H1 (cell line): Measurements from ENCODE around the gene GUCY1A2. TPM values are rescaled to one million over a fixed set of nuclear protein-coding genes. Genes with fewer than 3 reads are reported as not detected.

Experiments
- CTCF ChIA-PET: fragments of 300-600 bp; sonication (Branson Sonifier 250); formaldehyde crosslinking; loops from one replicate; lab custom pipeline; 2021; ENCODE audit not compliant: partially characterized antibody; lab: Charles Lee
- POLR2A ChIA-PET: fragments of 300-600 bp; sonication (Branson Sonifier 250); formaldehyde crosslinking; loops from one replicate; lab custom pipeline; 2021; ENCODE audit warnings: inconsistent platforms; ENCODE audit not compliant: partially characterized antibody; lab: Charles Lee
- DNase-seq, 2 experiments: peaks; one replicate each; pipeline versions ENCODE4 v3.0.0 to v3.0.0-alpha.2; 2010 to 2022; ENCODE audit warnings: low spot score in 2 of 2, low read depth in 1 of 2, mixed read lengths in 1 of 2
- FAIRE-seq: peaks from 2 replicates; lab custom pipeline; 2011; peaks lifted over from hg19 to GRCh38; lab: Jason Lieb, UNC
- H2AFZ ChIP-seq: 2 replicates; pipeline ENCODE4 v1.8.1; 2012; ENCODE audit warnings: low read length, inconsistent platforms
- H2AK5ac ChIP-seq: 2 replicates; pipeline ENCODE4 v1.6.1; 2013; ENCODE audit warnings: low read depth, low read length
- H2BK120ac ChIP-seq: replicated peaks from 2 replicates; pipeline ENCODE3; 2013; ENCODE audit warnings: low read depth, low read length, inconsistent platforms
- H2BK12ac ChIP-seq: 2 replicates; pipeline ENCODE4 v1.6.1; 2013; ENCODE audit warnings: low read depth, low read length
- H2BK15ac ChIP-seq: 2 replicates; pipeline ENCODE4 v1.6.1; 2013; ENCODE audit warnings: low read length
- H2BK20ac ChIP-seq: 2 replicates; pipeline ENCODE4 v1.6.1; 2013; ENCODE audit warnings: low read length
- H2BK5ac ChIP-seq: 2 replicates; pipeline ENCODE4 v1.6.1; 2013; ENCODE audit warnings: low read depth, low read length
- H3K14ac ChIP-seq: 2 replicates; pipeline ENCODE4 v1.6.1; 2013; ENCODE audit warnings: inconsistent platforms; ENCODE audit not compliant: insufficient read length
- H3K18ac ChIP-seq: 2 replicates; pipeline ENCODE4 v1.6.1; 2013; ENCODE audit warnings: low read length; ENCODE audit errors: extremely low read depth
- H3K23ac ChIP-seq: 2 replicates; pipeline ENCODE4 v1.6.1; 2013; ENCODE audit warnings: inconsistent platforms; ENCODE audit not compliant: insufficient read length
- H3K23me2 ChIP-seq: 2 replicates; pipeline ENCODE4 v1.6.1; 2013; ENCODE audit warnings: low read depth, low read length
- H3K27ac ChIP-seq: 2 replicates; pipeline ENCODE4 v1.6.1; 2011; ENCODE audit warnings: low read depth, low read length, inconsistent platforms
- H3K27me3 ChIP-seq, 4 experiments: replicated peaks in 1 of 4; 1 replicate in 1 of 4; 2 replicates in 3 of 4; pipeline versions ENCODE4 v1.6.1 to v1.8.1; 2011 to 2013; ENCODE audit warnings: low read length in 3 of 4, mild to moderate bottlenecking in 3 of 4, inconsistent platforms in 2 of 4, mixed read lengths in 2 of 4, moderate library complexity in 1 of 4; ENCODE audit not compliant: control insufficient read depth in 3 of 4, insufficient read depth in 3 of 4; ENCODE audit errors: extremely low read depth in 1 of 4
- H3K36me3 ChIP-seq, 4 experiments: 2 replicates each; pipeline versions ENCODE4 v1.6.1 to v1.8.1; 2011 to 2013; ENCODE audit warnings: mild to moderate bottlenecking in 4 of 4, low read length in 3 of 4, moderate library complexity in 2 of 4, control low read depth in 1 of 4, inconsistent platforms in 1 of 4; ENCODE audit not compliant: insufficient read depth in 4 of 4, control insufficient read depth in 2 of 4
- H3K4ac ChIP-seq: replicated peaks from 2 replicates; pipeline ENCODE3; 2013; ENCODE audit warnings: low read length, low read depth, mixed read lengths, inconsistent platforms; ENCODE audit not compliant: insufficient read length
- H3K4me1 ChIP-seq, 4 experiments: replicated peaks in 1 of 4; 1 replicate in 1 of 4; 2 replicates in 3 of 4; pipeline versions ENCODE4 v1.6.1 to v1.8.1; 2011 to 2013; ENCODE audit warnings: low read length in 3 of 4, inconsistent platforms in 2 of 4, mixed read lengths in 1 of 4; ENCODE audit not compliant: insufficient read depth in 4 of 4, control insufficient read depth in 3 of 4
- H3K4me2 ChIP-seq, 2 experiments: 2 replicates each; pipeline versions ENCODE4 v1.6.1 to v1.8.1; 2011 to 2013; ENCODE audit warnings: low read depth in 2 of 2, low read length in 2 of 2, control low read depth in 1 of 2, inconsistent platforms in 1 of 2, mild to moderate bottlenecking in 1 of 2; ENCODE audit not compliant: insufficient read depth in 1 of 2
- H3K4me3 ChIP-seq, 4 experiments: fragments of 200-600, 300-600 bp in 1 of 4; sonication (generic), shearing (Covaris generic), sonication (Bioruptor Twin) in 1 of 4; 2 replicates each; pipeline versions ENCODE4 v1.5.1 to v1.8.1; 2011 to 2016; ENCODE audit warnings: low read length in 4 of 4, low read depth in 3 of 4, control low read depth in 2 of 4, inconsistent platforms in 2 of 4, mild to moderate bottlenecking in 2 of 4, mixed read lengths in 1 of 4, moderate library complexity in 1 of 4; ENCODE audit not compliant: insufficient read depth in 2 of 4; ENCODE audit errors: extremely low read depth in 1 of 4
- H3K56ac ChIP-seq: replicated peaks from 2 replicates; pipeline ENCODE3; 2013; ENCODE audit warnings: low read depth, mild to moderate bottlenecking, mixed read lengths, low read length, inconsistent platforms; ENCODE audit not compliant: insufficient read length
- H3K79me1 ChIP-seq: 2 replicates; pipeline ENCODE4 v1.6.1; 2013; ENCODE audit warnings: low read depth, low read length, control low read depth
- H3K79me2 ChIP-seq, 2 experiments: 2 replicates each; pipeline versions ENCODE4 v1.6.1 to v1.8.1; 2012 to 2013; ENCODE audit warnings: low read length in 2 of 2, mild to moderate bottlenecking in 2 of 2, inconsistent platforms in 1 of 2; ENCODE audit not compliant: insufficient read depth in 2 of 2, control insufficient read depth in 1 of 2
- H3K9ac ChIP-seq, 4 experiments: replicated peaks in 1 of 4; 1 replicate in 1 of 4; 2 replicates in 3 of 4; pipeline versions ENCODE4 v1.6.1 to v1.8.1; 2011 to 2013; ENCODE audit warnings: low read depth in 3 of 4, low read length in 3 of 4, control low read depth in 2 of 4, mild to moderate bottlenecking in 2 of 4, moderate library complexity in 2 of 4, inconsistent platforms in 1 of 4; ENCODE audit errors: extremely low read depth in 1 of 4
- H3K9me3 ChIP-seq, 2 experiments: 2 replicates each; pipeline versions ENCODE4 v1.6.1 to v1.8.1; 2012 to 2013; ENCODE audit warnings: mild to moderate bottlenecking in 2 of 2, moderate library complexity in 2 of 2, control low read depth in 1 of 2, inconsistent platforms in 1 of 2, low read depth in 1 of 2, low read length in 1 of 2, mixed read lengths in 1 of 2; ENCODE audit not compliant: insufficient read depth in 2 of 2
- H4K20me1 ChIP-seq, 2 experiments: replicated peaks in 1 of 2; 2 replicates each; pipeline versions ENCODE3 to v1.8.1; 2011 to 2013; ENCODE audit warnings: inconsistent platforms in 2 of 2, low read length in 2 of 2, mild to moderate bottlenecking in 1 of 2; ENCODE audit not compliant: insufficient read depth in 2 of 2, control insufficient read depth in 1 of 2
- H4K5ac ChIP-seq: 2 replicates; pipeline ENCODE4 v1.6.1; 2013; ENCODE audit warnings: low read length, low read depth, mixed read lengths, inconsistent platforms; ENCODE audit not compliant: insufficient read length
- H4K8ac ChIP-seq: 2 replicates; pipeline ENCODE4 v1.8.0; 2013; ENCODE audit warnings: mild to moderate bottlenecking, moderate library complexity, low read length, inconsistent platforms; ENCODE audit not compliant: insufficient read depth; ENCODE audit errors: extremely low read depth
- H4K91ac ChIP-seq: replicated peaks from 2 replicates; pipeline ENCODE3; 2013; ENCODE audit warnings: low read length, mixed read lengths, inconsistent platforms; ENCODE audit not compliant: insufficient read length
- ATF2 ChIP-seq: IDR thresholded peaks from 2 replicates; pipeline ENCODE4 v1.6.1; 2012; ENCODE audit warnings: low read length, inconsistent platforms
- BRCA1 ChIP-seq: IDR thresholded peaks from 2 replicates; pipeline ENCODE4 v1.6.1; 2012; ENCODE audit warnings: low read depth, low read length, improper control_type of control experiment
- EGR1 ChIP-seq: IDR thresholded peaks from 2 replicates; pipeline ENCODE4 v1.6.1; 2011; ENCODE audit warnings: low read depth, low read length, borderline replicate concordance
- RAD21 ChIP-seq, 2 experiments: IDR thresholded peaks in 1 of 2; conservative IDR thresholded peaks in 1 of 2; 2 replicates each; pipeline ENCODE4 v1.6.1; 2011; ENCODE audit warnings: low read depth in 2 of 2, low read length in 2 of 2, improper control_type of control experiment in 1 of 2, inconsistent platforms in 1 of 2, mild to moderate bottlenecking in 1 of 2, moderate library complexity in 1 of 2
- RFX5 ChIP-seq: IDR thresholded peaks from 2 replicates; pipeline ENCODE4 v1.6.1; 2011; ENCODE audit warnings: low read depth, low read length, improper control_type of control experiment, borderline replicate concordance
- TAF1 ChIP-seq: IDR thresholded peaks from 2 replicates; pipeline ENCODE4 v1.6.1; 2011; ENCODE audit warnings: mild to moderate bottlenecking, low read depth, low read length
- TAF7 ChIP-seq: optimal IDR thresholded peaks from 2 replicates; pipeline ENCODE3; 2011; ENCODE audit warnings: low read depth, mild to moderate bottlenecking, inconsistent platforms, low read length, moderate library complexity, borderline replicate concordance
- USF2 ChIP-seq: IDR thresholded peaks from 2 replicates; pipeline ENCODE4 v1.6.1; 2011; ENCODE audit warnings: low read length, improper control_type of control experiment
- YY1 ChIP-seq: IDR thresholded peaks from 2 replicates; pipeline ENCODE4 v1.6.1; 2011; ENCODE audit warnings: low read depth, mild to moderate bottlenecking, low read length
- ZNF274 ChIP-seq: IDR thresholded peaks from 2 replicates; pipeline ENCODE4 v1.7.0; 2012; ENCODE audit warnings: low read length, borderline replicate concordance; ENCODE audit errors: extremely low read depth
- whole genome bisulfite sequencing, 2 experiments: shearing (Covaris generic) in 1 of 2; methylation state at CpG; one replicate each; pipeline versions ENCODE4 v1.1.6 to v1.1.7; 2013 to 2015; ENCODE audit warnings: low lambda C conversion rate in 2 of 2, mixed read lengths in 2 of 2, inconsistent platforms in 1 of 2, low coverage in 1 of 2, missing lambda C conversion rate in 1 of 2; ENCODE audit not compliant: insufficient replicate concordance in 2 of 2, insufficient coverage in 1 of 2, insufficient read length in 1 of 2; ENCODE audit errors: extremely low coverage in 1 of 2, missing lambda C conversion rate in 1 of 2; 5-methylcytosine and 5-hydroxymethylcytosine counted together
- polyA plus RNA-seq, 7 experiments: library from polyadenylated mRNA; depleted of rRNA in 3 of 7; stranded (reverse) in 5 of 7; unstranded in 2 of 7; fragments of >200 nt in 5 of 7; fragments of 200-250 nt in 2 of 7; gene quantifications; 1 replicate in 5 of 7; 2 replicates in 1 of 7; 4 replicates in 1 of 7; pipeline versions ENCODE4 v1.2.1 to v1.2.3, GENCODE V29; 2011 to 2013; ENCODE audit warnings: missing spikeins in 2 of 7, mixed read lengths in 2 of 7
- total RNA-seq: library from RNA; stranded (reverse); fragmentation: NEBNext Ultra II Directional; extraction: Animal tissue kit (Norgen Biotek cat#: 25700); gene quantifications from 2 replicates; pipeline ENCODE4 v1.2.1, GENCODE V29; 2021

GUCY1A2 gene
- total and polyA plus RNA-seq, 2 of the 8 experiments (the other 6 are each of a cell fraction or from before 2014, with no cell fraction given): 0.11 to 1.9 TPM

GRCh38 chr11:106913141-106913540 lies 105.1 kb downstream of the GUCY1A2 start:
- H3K23me2 ChIP-seq: no peaks in the 10 kb centered on the region
- 0 out of 4 replicates have a peak, but pooled peaks cover 0 to 3% of the 10 kb centered on the region in 2 experiments for H3K9me3 ChIP-seq
- no peak overlapping the region for H3K4me3 ChIP-seq
- FAIRE-seq: no peak
- no peaks in the 10 kb centered on the region for H3K79me2 ChIP-seq
- H4K8ac ChIP-seq: no peak overlapping the region
- no peak overlapping the region for H3K23ac ChIP-seq
- no peak overlapping the region for H3K56ac ChIP-seq
- POLR2A ChIA-PET: no interaction called here
- H3K79me1 ChIP-seq: no peaks in the 10 kb centered on the region
- no peak overlapping the region for H2BK12ac ChIP-seq
- H2BK20ac ChIP-seq: no peak overlapping the region
- H2BK5ac ChIP-seq: no peak overlapping the region
- no peak overlapping the region for H3K4ac ChIP-seq
- no peaks in the 10 kb centered on the region for H3K27me3 ChIP-seq
- H2BK15ac ChIP-seq: no peak overlapping the region
- no peaks in the 10 kb centered on the region for H3K36me3 ChIP-seq
- no peaks in the 10 kb centered on the region for H3K4me1 ChIP-seq
- 78% methylated on average over 2 of the region's 2 CpGs; no CpG with 5 or more reads in 1 of the 2 experiments for WGBS, 2 experiments
- H2AK5ac ChIP-seq: no peak overlapping the region
- no peak overlapping the region for H4K91ac ChIP-seq
- H3K9ac ChIP-seq: peak overlapping the region in 1 of 4 experiments; percentile 8; a peak in 1 of 7 replicates
- DNase-seq: no peak
- no peak overlapping the region for H2BK120ac ChIP-seq
- no peak overlapping the region for H3K27ac ChIP-seq
- H2AFZ ChIP-seq: no peak overlapping the region
- no peak overlapping the region for H3K14ac ChIP-seq
- H4K5ac ChIP-seq: no peak overlapping the region
- CTCF ChIA-PET: no interaction called here
- H3K18ac ChIP-seq: no peak overlapping the region
- H3K4me2 ChIP-seq: no peak overlapping the region
- TF ChIP-seq RAD21 (IDR thresholded peaks at IDR 0.05 in 1 of 2, conservative IDR thresholded peaks at IDR 0.05 in 1 of 2; ENCODE audit: low read depth in 2 of 2, low read length in 2 of 2) (no peak), ZNF274 (no peak), YY1 (no peak), EGR1 (no peak), BRCA1 (no peak), ATF2 (no peak), TAF7 (no peak), RFX5 (no peak), USF2 (no peak), TAF1 (no peak)
- H4K20me1 ChIP-seq: no peaks in the 10 kb centered on the region
